NB4 (cell line): ENCODE results near the gene RAB11FIP3.
"Not testable (repeated sequence)": the region's sequence is repeated elsewhere in the genome, so short reads cannot be mapped to it uniquely, and the experiment has no call there.

Experiments
- DNase-seq: peaks from one replicate; pipeline ENCODE4 v3.0.0; 2010; ENCODE audit warnings: low read depth
- H3K4me3 ChIP-seq: one replicate; pipeline ENCODE4 v1.5.1; 2011; ENCODE audit warnings: mild to moderate bottlenecking, low read depth, low read length, moderate library complexity
- CTCF ChIP-seq: IDR thresholded peaks from one replicate; pipeline ENCODE4 v1.5.1; 2012; ENCODE audit warnings: low read depth, low read length
- MAX ChIP-seq: IDR thresholded peaks from 2 replicates; pipeline ENCODE4 v1.6.1; 2011; ENCODE audit warnings: low read depth, low read length
- MYC ChIP-seq: IDR thresholded peaks from 2 replicates; pipeline ENCODE4 v1.6.1; 2011; ENCODE audit warnings: low read depth, low read length
- POLR2A ChIP-seq: IDR thresholded peaks from 2 replicates; pipeline ENCODE4 v1.6.1; 2011; ENCODE audit warnings: mild to moderate bottlenecking; ENCODE audit not compliant: insufficient read length; ENCODE audit errors: extremely low read depth

Gene RAB11FIP3

DNA sequence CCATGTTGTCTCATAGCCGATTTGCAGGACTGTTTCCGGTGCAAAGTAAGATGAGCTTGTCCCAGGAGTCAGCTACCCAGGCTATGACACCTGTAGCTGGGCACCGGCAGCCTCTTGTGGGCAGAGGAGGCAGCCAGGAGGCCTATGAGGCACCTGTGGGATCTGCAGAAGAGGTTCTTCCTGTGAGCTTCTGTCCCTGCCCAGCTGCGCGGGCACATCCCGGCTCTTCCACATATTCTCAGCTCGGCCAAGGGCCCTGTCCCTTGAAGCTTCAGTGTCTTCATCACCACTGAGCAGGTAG, 80.7 kb downstream of the RAB11FIP3 start:
- no peak overlapping the region for H3K4me3 ChIP-seq
- TF ChIP-seq MAX, result no peak
- TF ChIP-seq CTCF, result no peak
- TF ChIP-seq POLR2A, result no peak
- no peak for TF ChIP-seq MYC
- no peak for DNase-seq

- H3K4me3 ChIP-seq, result not testable (repeated sequence)
These were observed 82.1 kb downstream of the RAB11FIP3 start for GRCh38 chr16:507527-507926.

GRCh38 chr16:507996-508395, 82.5 kb downstream of the RAB11FIP3 start:
- H3K4me3 ChIP-seq, result no peak overlapping the region
- no peak for TF ChIP-seq POLR2A
- TF ChIP-seq CTCF, result no peak
- TF ChIP-seq MAX, result no peak
- TF ChIP-seq MYC, result no peak
- no peak for DNase-seq

More at GRCh38 chr16:507527-507926, 82.1 kb downstream of the RAB11FIP3 start:
- DNase-seq, result not testable (repeated sequence)

DNA sequence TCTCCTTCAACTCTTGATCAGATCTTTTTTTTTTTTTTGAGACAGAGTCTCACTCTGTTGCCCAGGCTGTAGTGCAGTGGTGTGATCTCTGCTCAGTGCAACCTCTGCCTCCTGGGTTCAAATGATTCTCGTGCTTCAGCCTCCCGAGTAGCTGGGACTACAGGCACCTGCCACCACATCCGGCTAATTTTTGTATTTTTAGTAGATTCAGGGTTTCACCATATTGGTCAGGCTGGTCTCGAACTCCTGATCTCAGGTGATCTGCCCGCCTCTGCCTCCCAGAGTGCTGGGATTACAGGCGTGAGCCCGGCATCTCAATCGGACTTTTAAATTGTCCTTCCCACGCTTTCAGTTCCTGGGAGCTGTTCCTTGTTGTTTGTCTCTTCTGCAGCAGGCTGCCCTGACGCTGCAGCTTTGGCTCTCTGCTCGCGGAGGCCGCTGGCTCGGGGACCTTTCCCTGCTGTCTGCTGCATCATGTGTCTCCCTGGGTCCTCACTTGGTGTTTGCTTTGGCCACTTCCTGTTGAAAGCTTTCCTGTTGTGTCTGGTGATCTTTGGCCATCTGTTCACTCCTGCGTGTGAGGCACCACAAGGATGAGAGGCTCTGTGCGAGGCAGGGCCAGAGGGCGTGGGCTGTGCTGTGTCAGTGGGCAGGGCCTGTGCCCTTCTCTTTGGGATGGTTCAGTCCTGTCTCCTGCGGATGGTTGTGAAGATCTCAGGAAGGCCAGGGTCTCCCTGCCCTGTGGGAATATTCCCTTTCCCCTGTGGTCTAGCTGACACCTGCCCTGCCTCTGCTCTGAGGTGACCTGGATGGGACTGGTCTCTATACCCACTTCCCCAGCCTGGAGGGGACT, 83.7 kb downstream of the RAB11FIP3 start:
- TF ChIP-seq MYC, result no peak
- TF ChIP-seq CTCF, result no peak
- no peak for TF ChIP-seq POLR2A
- TF ChIP-seq MAX, result no peak
- H3K4me3 ChIP-seq, result no peak overlapping the region
- no peak for DNase-seq

GRCh38 chr16:510066-510825, 84.8 kb downstream of the RAB11FIP3 start:
- TF ChIP-seq POLR2A, result no peak
- TF ChIP-seq CTCF, result no peak
- no peak for TF ChIP-seq MYC
- no peak for TF ChIP-seq MAX
- no peak overlapping the region for H3K4me3 ChIP-seq
- no peak for DNase-seq

DNA sequence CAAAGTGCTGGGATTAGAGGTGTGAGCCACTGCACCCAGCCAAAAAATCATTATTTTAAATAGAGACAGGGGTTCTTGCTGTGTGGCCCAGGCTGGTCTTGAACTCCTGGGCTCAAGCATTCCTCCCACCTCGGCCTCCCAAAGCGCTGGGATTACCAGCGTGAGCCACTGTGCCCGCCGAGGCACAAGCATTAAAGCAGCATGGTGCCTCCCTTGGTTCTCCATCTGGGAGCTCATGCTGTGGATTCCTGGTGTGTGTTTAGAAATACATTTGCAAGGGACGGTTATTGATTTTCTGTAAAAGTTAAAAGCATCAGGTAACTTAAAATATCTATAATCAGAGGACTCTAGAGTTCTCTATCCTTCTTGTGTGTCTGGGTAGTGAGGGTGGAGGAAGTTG, 87.4 kb downstream of the RAB11FIP3 start:
- no peak for DNase-seq
- TF ChIP-seq CTCF, result no peak
- TF ChIP-seq POLR2A, result no peak
- no peak for TF ChIP-seq MYC
- TF ChIP-seq MAX, result no peak
- H3K4me3 ChIP-seq, result no peak overlapping the region
